Posterior cingulate gyrus (tissue), 11 donors: ENCODE measurements around the gene GABRR1.
"Not testable (repeated sequence)": the region's sequence is repeated elsewhere in the genome, so short reads cannot be mapped to it uniquely, and the experiment has no call there.

Experiments
- DNase-seq, 10 donors: peaks; one replicate each; pipeline versions ENCODE4 v3.0.0 to v3.0.0-alpha.2; 2020 to 2021; ENCODE audit warnings: mixed read lengths in 3 of 10
- intact Hi-C: fragments of 100-400 bp; cut with DNase I; formaldehyde crosslinking; loops from one replicate; pipeline ENCODE4 v1.15.1; 2023

The GABRR1 gene

GRCh38 chr6:89161326-89162046 lies 55.7 kb downstream of the GABRR1 start:
- intact Hi-C loops: no loop called here
- DNase-seq: no peak

- DNase-seq: no peak
- intact Hi-C loops: no loop called here
These were observed 56.6 kb downstream of the GABRR1 start for GRCh38 chr6:89160331-89161092.

GRCh38 chr6:89154131-89154530 lies 63.0 kb downstream of the GABRR1 start:
- no peak for DNase-seq
- intact Hi-C loops: no loop called here

- intact Hi-C loops: no loop called here
- no peak for DNase-seq
These were observed 69.0 kb downstream of the GABRR1 start for GRCh38 chr6:89148016-89148750.

- DNase-seq: peak in 2 of 10 donors; percentile 6 to 24
- intact Hi-C loops: loop anchor here (2.0 kb wide), 1 partner anchor 64 kb away; no protein-coding TSS in a partner anchor
These were observed 70.1 kb downstream of the GABRR1 start for GRCh38 chr6:89146718-89147700.

- peak; percentile 32 to 93 (median 50) for DNase-seq
- intact Hi-C loops: loop anchor here (2.0 kb wide), 1 partner anchor 63 kb away; no protein-coding TSS in a partner anchor
These were observed 71.0 kb downstream of the GABRR1 start, which contains the start of gene PM20D2 for GRCh38 chr6:89145956-89146717. TSS of gene PM20D2 (plus strand) at chr6:89146055. CDS start at chr6:89146145, 90 bp downstream.

GRCh38 chr6:89145091-89145955 lies 71.8 kb downstream of the GABRR1 start:
- no peak for DNase-seq
- intact Hi-C loops: no loop called here

GRCh38 chr6:89144354-89144906 lies 72.7 kb downstream of the GABRR1 start:
- DNase-seq: no peak
- intact Hi-C loops: no loop called here

- no peak for DNase-seq
- intact Hi-C loops: no loop called here
These were observed 76.6 kb downstream of the GABRR1 start for GRCh38 chr6:89140347-89141156.

- no peak for DNase-seq
- intact Hi-C loops: no loop called here
These were observed 77.4 kb downstream of the GABRR1 start for GRCh38 chr6:89139509-89140346.

GRCh38 chr6:89138173-89138572 lies 79.0 kb downstream of the GABRR1 start:
- no peak for DNase-seq
- intact Hi-C loops: no loop called here

GRCh38 chr6:89134723-89135122 lies 82.4 kb downstream of the GABRR1 start:
- intact Hi-C loops: no loop called here
- no peak for DNase-seq

- intact Hi-C loops: no loop called here
- no peak for DNase-seq
These were observed 83.2 kb downstream of the GABRR1 start for GRCh38 chr6:89133981-89134380.

GRCh38 chr6:89132057-89132456 lies 85.1 kb downstream of the GABRR1 start:
- intact Hi-C loops: no loop called here
- DNase-seq: no peak

GRCh38 chr6:89131599-89131998 lies 85.6 kb downstream of the GABRR1 start:
- DNase-seq: no peak
- intact Hi-C loops: no loop called here

GRCh38 chr6:89128256-89128671 lies 88.9 kb downstream of the GABRR1 start:
- intact Hi-C loops: loop anchor here (10.0 kb wide), 1 partner anchor 143 kb away; no protein-coding TSS in a partner anchor

More at GRCh38 chr6:89128256-89128671, 88.9 kb downstream of the GABRR1 start:
- DNase-seq: not testable (repeated sequence)
